Endodermal cell (in vitro differentiated cells): ENCODE results near the gene COL4A4. TPM values are rescaled to one million over a fixed set of nuclear protein-coding genes. Genes with fewer than 3 reads are reported as not detected.

Experiments used
- DNase-seq: peaks from one replicate; pipeline ENCODE4 v3.0.0-alpha.2; 2017
- H3K27ac ChIP-seq: 2 replicates; pipeline ENCODE4 v1.5.1; 2013; ENCODE audit warnings: mild to moderate bottlenecking, low read depth, low read length, moderate library complexity
- H3K27me3 ChIP-seq: 2 replicates; pipeline ENCODE4 v1.6.1; 2013; ENCODE audit warnings: mild to moderate bottlenecking, low read length, moderate library complexity; ENCODE audit not compliant: insufficient read depth, control insufficient read depth, poor library complexity, severe bottlenecking
- H3K36me3 ChIP-seq: 2 replicates; pipeline ENCODE4 v1.7.0; 2013; ENCODE audit warnings: mild to moderate bottlenecking, low read length, moderate library complexity; ENCODE audit not compliant: control insufficient read depth, insufficient read depth
- H3K4me1 ChIP-seq: one replicate; pipeline ENCODE4 v1.7.0; 2013; ENCODE audit warnings: low read length; ENCODE audit not compliant: control insufficient read depth, insufficient read depth
- H3K4me3 ChIP-seq: 2 replicates; pipeline ENCODE4 v1.5.1; 2013; ENCODE audit warnings: mild to moderate bottlenecking, low read length, moderate library complexity
- H3K9ac ChIP-seq: 2 replicates; pipeline ENCODE4 v1.6.1; 2013; ENCODE audit warnings: mild to moderate bottlenecking, low read length, moderate library complexity; ENCODE audit not compliant: poor library complexity, severe bottlenecking; ENCODE audit errors: extremely low read depth
- H3K9me3 ChIP-seq: 2 replicates; pipeline ENCODE4 v1.6.1; 2013; ENCODE audit warnings: mild to moderate bottlenecking, low read length, moderate library complexity; ENCODE audit not compliant: control insufficient read depth
- H3K27ac Mint-ChIP-seq: 2 replicates; pipeline ENCODE4 v1.8.0; 2020; ENCODE audit warnings: mixed read lengths
- H3K27me3 Mint-ChIP-seq: 2 replicates; pipeline ENCODE4 v1.8.0; 2021; ENCODE audit warnings: mild to moderate bottlenecking, mixed read lengths; ENCODE audit not compliant: insufficient read depth
- H3K36me3 Mint-ChIP-seq: 2 replicates; pipeline ENCODE4 v1.8.0; 2020; ENCODE audit warnings: low read depth, mixed read lengths
- H3K4me1 Mint-ChIP-seq: 2 replicates; pipeline ENCODE4 v1.8.0; 2020; ENCODE audit warnings: mixed read lengths
- H3K4me3 Mint-ChIP-seq: 2 replicates; pipeline ENCODE4 v1.8.0; 2020; ENCODE audit warnings: mild to moderate bottlenecking, moderate library complexity, mixed read lengths
- H3K9me3 Mint-ChIP-seq: 2 replicates; pipeline ENCODE4 v1.8.0; 2020; ENCODE audit warnings: mild to moderate bottlenecking, mixed read lengths
- CTCF ChIP-seq: fragments of 200-600 bp; sonication (generic); conservative IDR thresholded peaks from 2 replicates; pipeline ENCODE4 v1.5.0; 2021; ENCODE audit warnings: antibody characterized with exemption, mild to moderate bottlenecking
- WGBS, 2 experiments: methylation state at CpG; one replicate each; pipeline versions ENCODE4 v1.1.5 to v1.1.7; 2013; ENCODE audit warnings: missing lambda C conversion rate in 2 of 2, mixed read lengths in 1 of 2; ENCODE audit not compliant: insufficient coverage in 1 of 2, insufficient read length in 1 of 2; 5-methylcytosine and 5-hydroxymethylcytosine counted together
- total RNA-seq, 2 donors: library from RNA; stranded (reverse); fragmentation: NEBNext Ultra II Directional in 1 of 2; extraction: Animal tissue kit (Norgen Biotek cat#: 25700) in 1 of 2; gene quantifications; 2 replicates in 1 of 2; 3 replicates in 1 of 2; pipeline ENCODE4 v1.2.1, GENCODE V29; 2021

The COL4A4 gene
- total RNA-seq, 2 donors from 2014 or later, result 2.2 to 2.9 TPM

GRCh38 chr2:226981791-226982326, 182.1 kb downstream of the COL4A4 start:
- no peaks in the 10 kb centered on the region for H3K27me3 Mint-ChIP-seq
- H3K4me1 ChIP-seq, result peaks cover 9% of the 10 kb centered on the region
- H3K27ac Mint-ChIP-seq, result no peak overlapping the region
- H3K9ac ChIP-seq, result no peak overlapping the region
- no peaks in the 10 kb centered on the region for H3K27me3 ChIP-seq
- H3K36me3 ChIP-seq, result no peaks in the 10 kb centered on the region
- no peak for TF ChIP-seq CTCF
- H3K36me3 Mint-ChIP-seq, result peaks cover 2% of the 10 kb centered on the region
- no peak overlapping the region for H3K4me3 ChIP-seq
- H3K9me3 ChIP-seq, result no peaks in the 10 kb centered on the region
- no peaks in the 10 kb centered on the region for H3K9me3 Mint-ChIP-seq
- DNase-seq, result no peak
- H3K27ac ChIP-seq, result no peak overlapping the region
- 78 to 80% methylated on average over 1 to 3 of the region's 3 CpGs for WGBS, 2 experiments
- peaks cover 29% of the 10 kb centered on the region for H3K4me1 Mint-ChIP-seq
- H3K4me3 Mint-ChIP-seq, result no peak overlapping the region

GRCh38 chr2:226979004-226979403, 185.0 kb downstream of the COL4A4 start:
- Mint-ChIP-seq H3K36me3 (peaks cover 2% of the 10 kb centered on the region), H3K4me1 (peaks cover 16% of the 10 kb centered on the region), H3K27me3 (no peaks in the 10 kb centered on the region), H3K27ac (no peak overlapping the region), H3K4me3 (no peak overlapping the region), H3K9me3 (no peaks in the 10 kb centered on the region)
- Histone ChIP-seq H3K4me3 (no peak overlapping the region), H3K27me3 (no peaks in the 10 kb centered on the region), H3K36me3 (no peaks in the 10 kb centered on the region), H3K4me1 (no peaks in the 10 kb centered on the region), H3K27ac (no peak overlapping the region), H3K9me3 (no peaks in the 10 kb centered on the region), H3K9ac (no peak overlapping the region)
- DNase-seq, result no peak
- WGBS, 2 experiments, result 73 to 90% methylated on average over 4 of the region's 4 CpGs
- TF ChIP-seq CTCF, result peak; percentile 60

GRCh38 chr2:226978300-226978699, 185.7 kb downstream of the COL4A4 start:
- Histone ChIP-seq H3K9me3 (no peaks in the 10 kb centered on the region), H3K4me3 (no peak overlapping the region), H3K27me3 (no peaks in the 10 kb centered on the region), H3K27ac (no peak overlapping the region), H3K9ac (no peak overlapping the region), H3K36me3 (no peaks in the 10 kb centered on the region), H3K4me1 (no peaks in the 10 kb centered on the region)
- Mint-ChIP-seq H3K4me1 (peaks cover 20% of the 10 kb centered on the region), H3K36me3 (peaks cover 2% of the 10 kb centered on the region), H3K27ac (no peak overlapping the region), H3K27me3 (no peaks in the 10 kb centered on the region), H3K9me3 (no peaks in the 10 kb centered on the region), H3K4me3 (no peak overlapping the region)
- WGBS, 2 experiments, result 87 to 97% methylated on average over 5 to 7 of the region's 7 CpGs
- no peak for TF ChIP-seq CTCF
- no peak for DNase-seq
